GDM1 (cell line): Measurements from ENCODE around the gene JAK2.
A peak's percentile ranks its signal among the peaks of the same experiment; 100 is the strongest.
"Not testable (repeated sequence)": the region's sequence is repeated elsewhere in the genome, so short reads cannot be mapped to it uniquely, and the experiment has no call there.

Experiments used
- DNase-seq: peaks from one replicate; lab custom pipeline; 2025; lab: John Stamatoyannopoulos, UW

The JAK2 gene

DNA sequence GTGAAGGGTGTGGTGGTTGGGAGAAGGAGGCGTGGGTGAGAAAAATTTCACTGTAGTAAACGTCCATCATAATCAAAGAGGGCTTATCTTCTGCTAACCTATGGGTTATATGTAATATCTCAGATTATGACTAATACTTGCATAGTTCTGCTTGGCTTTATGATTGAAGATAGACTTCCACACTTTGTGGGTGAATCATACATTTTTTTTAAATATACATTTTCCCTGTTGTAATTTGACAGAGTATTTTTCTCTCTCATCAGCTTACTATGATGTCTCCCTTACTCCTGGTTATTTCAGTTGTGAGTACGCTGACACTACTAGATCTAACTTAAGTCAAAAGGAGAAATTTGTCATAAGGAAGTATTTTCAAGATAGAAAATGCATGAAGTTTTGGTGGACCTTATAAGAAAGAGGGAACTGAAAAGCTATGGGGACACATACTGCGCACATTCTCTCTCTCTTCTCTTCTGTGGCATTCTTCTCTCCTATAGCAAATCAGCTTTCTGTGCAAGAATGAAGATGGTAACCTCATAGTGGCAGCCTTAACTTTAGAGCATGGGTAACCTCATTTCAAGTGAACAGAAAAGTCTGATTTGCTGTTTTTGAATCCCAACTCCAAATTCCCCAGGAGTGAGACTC is 4.9 kb upstream of the JAK2 start:
- no peak for DNase-seq

DNA sequence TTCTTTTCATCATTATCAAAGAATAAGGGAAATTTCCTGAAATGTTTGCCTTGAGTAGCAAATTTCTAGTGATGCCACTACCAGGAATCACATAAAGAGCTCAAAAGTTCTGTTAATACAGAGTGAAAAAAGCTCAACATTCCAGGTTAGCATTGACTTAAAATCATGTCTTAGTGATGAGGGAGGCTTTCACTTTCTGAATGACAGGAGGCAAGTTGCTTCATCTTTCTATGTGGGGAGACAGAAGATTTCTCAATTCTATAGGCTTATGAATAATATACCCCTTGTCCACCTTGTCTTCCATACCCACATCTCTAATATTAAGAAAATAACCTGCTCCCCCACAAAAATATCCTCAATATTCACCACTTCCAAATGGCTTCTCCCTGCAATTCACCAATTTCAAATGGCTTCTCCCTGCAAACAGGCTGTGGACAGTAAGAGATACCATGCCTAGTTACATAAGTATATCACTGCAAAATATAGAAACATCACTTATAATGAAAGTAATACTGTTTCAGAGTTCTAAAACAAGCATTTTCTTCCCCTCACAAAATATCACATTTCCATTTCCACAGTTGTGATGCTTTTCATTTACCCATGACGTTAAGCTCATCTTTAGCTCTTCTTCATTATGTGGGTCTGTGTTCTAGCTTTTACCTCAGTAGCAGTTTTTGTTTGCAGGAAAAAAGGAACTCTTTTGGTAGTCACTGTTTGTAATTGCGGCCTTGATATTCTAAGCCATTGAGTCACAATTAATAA is 2.2 kb upstream of the JAK2 start:
- no peak for DNase-seq

DNA sequence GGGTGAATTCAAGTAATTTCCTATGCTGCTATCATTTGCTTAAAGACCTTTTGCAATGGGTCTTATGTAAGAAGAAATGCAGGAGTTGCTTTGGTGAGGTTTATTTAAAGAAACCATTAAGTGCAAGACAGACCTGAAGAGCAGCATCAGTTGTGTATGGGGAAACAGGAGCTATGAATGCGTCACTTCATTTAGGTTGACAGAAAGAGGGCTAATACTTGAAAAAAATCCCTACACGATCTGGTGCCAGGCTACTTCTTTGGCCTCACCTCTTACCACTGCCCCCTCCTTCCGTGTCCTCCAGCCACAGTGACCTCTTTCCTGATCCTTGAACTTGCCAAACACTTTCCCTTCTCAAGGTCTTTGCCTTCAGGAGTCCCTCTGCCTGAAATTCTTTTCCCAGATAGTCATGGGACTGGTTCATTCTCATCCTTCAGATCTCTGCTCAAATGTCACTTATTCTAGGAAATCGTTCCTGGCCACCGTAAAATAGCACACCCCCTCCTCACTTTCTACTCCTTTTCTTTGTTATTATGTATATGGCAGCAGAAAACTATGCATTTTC is 1.4 kb upstream of the JAK2 start:
- DNase-seq = no peak

DNA sequence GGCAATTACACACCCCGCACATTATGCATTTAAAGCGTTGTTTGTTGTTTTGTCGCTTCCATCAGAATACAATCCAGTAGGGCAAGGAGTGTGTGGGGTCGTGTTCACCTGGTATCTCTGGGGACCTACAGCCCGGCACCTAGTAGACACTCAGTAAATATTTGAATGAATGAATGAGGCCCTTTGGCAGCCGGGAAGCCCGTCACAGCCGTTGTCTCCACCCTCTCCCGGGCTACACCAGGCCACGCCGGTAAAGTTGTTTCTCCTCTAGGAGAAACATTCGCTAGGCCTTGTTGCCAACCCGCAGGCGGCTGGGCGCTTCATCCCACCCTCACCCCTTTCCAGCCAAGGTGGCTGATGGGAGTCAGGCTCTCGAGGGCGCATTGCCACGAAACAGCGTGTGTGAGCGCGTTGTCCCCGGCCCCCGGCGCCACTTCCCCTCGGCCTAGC is 876 bp upstream of the JAK2 start:
- no peak for DNase-seq

DNA sequence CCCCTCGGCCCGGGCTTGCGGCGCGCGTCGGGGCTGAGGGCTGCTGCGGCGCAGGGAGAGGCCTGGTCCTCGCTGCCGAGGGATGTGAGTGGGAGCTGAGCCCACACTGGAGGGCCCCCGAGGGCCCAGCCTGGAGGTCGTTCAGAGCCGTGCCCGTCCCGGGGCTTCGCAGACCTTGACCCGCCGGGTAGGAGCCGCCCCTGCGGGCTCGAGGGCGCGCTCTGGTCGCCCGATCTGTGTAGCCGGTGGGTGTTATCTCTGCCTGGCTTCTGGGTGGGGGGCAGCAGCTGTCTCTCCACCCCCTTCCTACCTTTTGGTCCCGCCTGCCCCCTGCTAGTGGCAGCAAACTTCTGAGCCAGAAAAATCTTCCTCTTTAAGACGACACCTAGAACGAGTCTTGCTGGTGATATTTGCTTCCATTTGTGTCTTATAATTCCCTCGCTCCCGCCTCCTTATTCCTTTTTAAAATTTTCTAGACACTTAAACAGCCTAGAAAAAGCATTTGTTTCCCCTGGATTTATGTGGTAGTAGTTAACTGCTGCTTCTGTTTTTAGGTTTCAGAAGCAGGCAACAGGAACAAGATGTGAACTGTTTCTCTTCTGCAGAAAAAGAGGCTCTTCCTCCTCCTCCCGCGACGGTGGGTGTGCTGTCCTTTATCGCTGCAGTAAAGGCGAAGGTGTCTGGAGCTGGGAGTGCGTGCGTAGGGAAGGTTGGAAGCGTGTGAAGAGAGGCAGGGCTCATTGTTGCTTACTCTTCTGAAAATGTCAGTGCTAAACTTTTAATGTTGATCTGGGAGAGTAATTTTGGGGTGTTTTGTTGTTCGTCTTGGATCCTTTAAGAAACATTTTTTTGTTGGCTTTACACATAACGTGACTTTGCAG is 554 bp downstream of the JAK2 start:
- no peak for DNase-seq

DNA sequence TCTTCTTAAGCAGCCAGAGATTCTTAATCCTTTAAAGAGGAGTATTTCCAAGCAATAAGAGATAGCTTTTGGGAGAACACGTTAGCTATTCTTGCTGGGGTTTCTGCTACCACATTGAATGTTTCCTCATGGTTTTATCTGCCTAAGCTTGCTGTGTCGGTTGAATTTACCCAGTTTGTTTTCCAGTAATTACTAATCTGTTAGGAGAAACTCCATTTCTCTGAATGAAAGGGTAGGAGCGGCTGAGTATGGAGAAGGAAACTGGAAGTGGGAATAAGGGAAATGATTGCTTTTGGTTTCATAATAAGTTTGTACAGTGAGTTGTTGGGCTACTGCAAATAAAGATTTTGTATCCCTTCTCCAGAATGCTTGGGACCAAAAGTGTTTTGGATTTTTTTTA is 1.2 kb downstream of the JAK2 start:
- no peak for DNase-seq

DNA sequence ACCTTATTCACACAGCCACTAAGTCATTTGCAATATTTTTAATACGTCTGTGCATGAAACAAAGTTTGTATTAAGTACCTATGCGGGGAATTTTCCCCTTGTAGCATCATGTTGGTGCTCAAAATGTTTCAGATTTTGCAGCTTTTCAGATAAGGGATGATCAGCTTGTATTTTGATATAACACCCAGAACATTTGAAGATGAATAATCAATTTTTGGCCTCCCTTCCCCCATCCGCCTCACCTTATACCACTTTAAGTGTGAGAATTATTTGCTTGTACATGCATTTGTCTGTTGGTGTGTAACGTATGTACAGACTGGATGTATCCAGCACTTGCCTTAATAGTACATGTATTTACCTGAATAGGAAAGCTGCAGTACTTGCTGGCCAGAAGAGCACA is 1.7 kb downstream of the JAK2 start:
- no peak for DNase-seq

DNA sequence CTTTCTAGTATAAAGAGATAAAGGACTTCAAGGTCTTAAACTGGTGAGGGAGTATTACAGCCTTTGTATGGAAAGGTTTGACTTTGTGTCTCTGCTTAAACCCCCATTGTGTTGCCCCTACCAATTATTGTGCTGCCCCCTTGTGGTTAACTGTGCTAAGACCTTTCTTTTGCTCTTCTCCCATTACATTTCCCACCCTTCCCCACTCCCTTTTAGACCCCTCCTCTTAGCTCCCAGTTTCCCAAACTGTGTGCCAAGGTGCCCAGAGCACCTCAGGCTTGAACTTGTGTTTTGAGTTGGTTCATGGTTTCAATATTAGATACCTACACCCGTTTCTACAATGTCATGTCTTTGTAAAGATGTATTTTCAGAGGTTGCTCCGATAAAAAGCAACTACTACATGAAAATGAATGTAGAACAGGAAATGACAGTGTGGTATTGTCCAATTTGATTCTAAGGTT is 2.9 kb downstream of the JAK2 start:
- peak; percentile 55 for DNase-seq

DNA sequence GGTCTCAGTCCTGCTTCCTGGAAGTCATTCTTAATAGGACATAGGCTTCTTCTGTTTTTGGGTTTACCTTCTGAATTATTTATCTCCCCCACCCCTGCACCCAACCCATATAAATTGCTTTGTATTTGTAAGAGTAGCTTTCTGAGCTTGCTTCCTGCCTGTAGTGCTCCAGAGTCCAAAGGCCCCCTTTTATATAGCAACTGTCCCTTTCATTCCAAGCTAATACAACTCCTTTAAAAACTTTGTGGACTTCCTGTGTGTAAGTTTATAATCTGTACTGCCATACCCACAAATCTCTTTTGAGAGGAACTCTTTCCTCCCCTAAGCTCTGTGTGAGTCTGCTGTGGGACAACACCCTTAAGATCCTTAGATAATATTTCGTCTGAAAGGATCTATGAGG is 7.8 kb downstream of the JAK2 start:
- DNase-seq = no peak

DNA sequence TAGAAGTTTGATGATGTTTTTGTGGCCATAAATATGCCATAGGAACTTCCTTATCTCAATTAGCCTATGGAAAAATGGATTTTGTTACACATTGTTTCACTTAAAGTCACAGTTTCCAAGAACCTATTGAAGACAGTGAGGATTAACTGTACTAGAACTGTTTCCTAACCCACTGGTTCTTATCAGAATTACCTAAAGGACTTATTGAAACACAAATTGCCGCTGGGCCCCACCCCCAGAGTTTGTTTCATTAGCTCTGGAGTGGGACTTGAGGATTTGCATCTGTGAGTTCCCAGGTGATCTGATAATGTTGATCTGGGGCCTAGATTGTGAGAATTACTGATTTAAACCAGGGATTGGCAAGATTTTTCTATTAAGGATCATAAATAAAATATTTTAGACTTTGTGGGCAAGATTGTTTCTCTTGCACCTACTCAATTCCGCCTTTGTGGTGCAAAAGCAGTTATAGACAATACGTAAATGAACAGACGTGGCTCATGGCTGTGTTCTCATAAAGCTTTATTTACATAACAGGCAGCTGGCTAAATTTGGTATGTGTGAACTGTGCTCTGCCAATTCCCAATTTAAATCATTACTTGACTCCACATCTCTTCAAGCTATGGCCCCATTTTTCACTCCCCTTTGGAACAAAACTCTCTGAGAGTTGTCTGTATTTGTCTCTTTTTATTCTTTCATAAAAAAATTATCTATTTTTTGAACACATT is 9.3 kb downstream of the JAK2 start:
- no peak for DNase-seq

DNA sequence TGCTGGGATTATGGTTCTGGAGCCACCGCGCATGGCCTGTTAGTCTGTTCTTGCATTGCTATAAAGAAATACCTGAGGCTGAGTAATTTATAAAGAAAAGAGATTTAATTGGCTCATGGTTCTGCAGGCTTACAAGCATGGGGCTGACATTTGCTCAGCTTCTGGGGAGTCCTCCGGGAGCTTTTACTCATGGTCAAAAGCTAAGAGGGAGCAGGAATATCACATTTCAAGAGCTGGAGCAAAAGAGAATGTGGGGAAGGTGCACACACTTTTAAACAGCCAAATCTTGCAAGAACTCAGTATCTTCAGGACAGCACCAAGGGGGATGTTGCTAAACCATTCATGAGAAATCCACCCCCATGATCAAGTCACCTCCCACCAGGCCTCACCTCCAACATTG is 12.1 kb downstream of the JAK2 start:
- no peak for DNase-seq

DNA sequence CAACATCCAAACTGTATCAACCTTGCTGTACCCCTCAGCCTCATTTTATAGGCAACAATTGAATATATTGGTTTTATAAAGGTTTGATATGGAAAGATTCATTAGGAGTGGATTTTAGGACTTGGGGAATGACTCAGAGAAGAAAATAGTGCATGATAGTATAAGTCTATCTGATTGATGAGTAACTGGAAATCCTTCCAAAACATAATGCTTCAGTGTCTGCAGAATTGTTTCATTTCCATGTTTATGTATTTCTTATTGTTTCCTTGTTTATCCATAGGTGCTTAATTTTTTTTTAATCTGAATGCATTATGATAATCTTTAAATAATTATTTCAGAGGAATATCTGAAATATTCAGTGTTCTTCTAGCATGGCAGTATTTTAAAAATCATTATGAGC is 12.6 kb downstream of the JAK2 start:
- DNase-seq = no peak

DNA sequence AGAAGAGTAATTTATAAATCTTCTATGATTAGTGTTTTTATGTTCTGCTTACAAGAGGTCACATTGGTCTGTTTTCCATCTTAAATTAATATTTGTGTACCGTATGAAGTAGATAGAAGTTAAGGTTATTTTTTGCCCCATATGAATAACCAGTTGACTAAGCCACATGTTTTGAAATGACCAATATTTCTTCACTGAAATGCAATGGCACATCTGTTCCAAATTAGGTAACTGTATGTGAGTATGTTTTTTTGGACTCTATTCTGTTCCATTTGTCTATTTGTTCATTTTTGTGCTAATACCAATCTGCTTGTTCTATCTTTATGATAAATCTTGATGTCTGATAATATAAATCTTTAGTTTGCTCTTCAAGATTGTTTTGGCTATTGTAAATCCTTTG is 17.7 kb downstream of the JAK2 start:
- no peak for DNase-seq

DNA sequence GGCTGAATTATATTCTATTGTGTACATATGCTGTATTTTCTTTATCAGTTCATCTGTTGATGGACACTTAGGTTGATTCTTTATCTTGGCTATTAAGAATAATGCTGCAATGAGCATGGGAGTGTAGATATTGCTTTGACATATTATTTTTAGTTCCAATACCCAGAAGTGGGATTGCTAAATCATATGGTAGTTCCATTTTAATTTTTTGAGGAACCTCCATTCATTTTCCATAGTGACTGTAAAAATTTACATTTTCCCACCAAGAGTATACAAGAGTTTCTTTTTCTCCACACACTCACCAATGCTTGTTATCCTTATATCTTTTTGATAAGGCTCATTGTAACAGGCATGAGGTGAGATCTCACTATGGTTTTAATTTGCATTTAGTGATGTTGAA is 19.4 kb downstream of the JAK2 start:
- DNase-seq = no peak

DNA sequence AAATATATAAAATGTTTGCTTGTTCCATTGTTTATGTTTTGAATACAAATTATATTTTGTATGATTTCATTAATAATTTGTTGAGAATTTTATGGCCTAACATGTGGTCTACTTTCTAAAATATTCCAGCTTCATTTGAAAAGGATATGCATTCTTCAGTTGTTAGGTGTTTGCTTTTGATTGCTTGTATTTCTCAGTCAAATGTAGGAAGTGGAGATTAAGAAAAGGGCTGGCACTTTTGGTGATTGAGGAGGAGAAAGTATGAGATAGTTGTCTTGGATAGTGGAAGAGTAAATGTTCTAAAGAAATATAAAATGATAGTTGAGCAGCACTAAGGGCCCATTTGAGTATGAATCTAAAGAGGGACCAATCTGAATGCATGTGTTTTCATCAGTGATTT is 23.1 kb downstream of the JAK2 start:
- DNase-seq = no peak

DNA sequence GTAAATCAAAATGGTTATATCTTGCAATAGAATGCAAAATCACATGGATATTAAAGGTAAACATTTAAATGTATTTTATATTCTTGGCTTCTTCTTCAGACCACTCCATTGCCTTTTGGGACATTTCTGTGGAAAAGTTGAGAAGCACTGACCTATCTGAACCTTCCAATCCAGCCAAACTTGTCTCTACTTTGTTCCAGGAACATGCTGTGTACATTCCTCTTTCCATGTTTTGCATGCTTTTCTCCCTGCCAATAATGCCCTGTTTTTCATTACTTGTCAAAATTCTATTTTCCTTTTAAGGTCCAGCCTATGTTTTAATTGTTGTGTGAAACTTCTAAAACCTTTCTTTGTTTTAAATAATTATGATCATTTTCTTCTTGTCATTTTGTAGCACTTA is 28.3 kb downstream of the JAK2 start:
- DNase-seq = no peak

DNA sequence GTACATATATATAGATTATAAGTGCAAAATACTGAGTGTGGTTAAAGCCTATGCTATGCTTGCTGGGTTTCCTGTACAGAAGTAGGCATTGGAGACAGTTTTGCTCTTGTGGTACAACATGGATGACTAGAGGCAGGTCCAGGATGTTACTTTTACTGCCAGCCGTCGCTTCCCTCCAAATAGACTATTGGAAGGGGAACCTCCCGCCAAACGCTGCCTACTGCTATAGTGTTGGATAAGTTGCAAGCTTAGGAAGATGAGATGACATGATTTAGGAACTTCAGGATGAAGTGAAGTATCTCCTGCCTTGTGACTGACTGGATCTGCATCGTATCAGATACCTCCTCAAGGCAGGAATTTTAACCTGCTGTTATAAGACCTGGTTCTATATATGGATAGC is 30.9 kb downstream of the JAK2 start:
- DNase-seq = no peak

DNA sequence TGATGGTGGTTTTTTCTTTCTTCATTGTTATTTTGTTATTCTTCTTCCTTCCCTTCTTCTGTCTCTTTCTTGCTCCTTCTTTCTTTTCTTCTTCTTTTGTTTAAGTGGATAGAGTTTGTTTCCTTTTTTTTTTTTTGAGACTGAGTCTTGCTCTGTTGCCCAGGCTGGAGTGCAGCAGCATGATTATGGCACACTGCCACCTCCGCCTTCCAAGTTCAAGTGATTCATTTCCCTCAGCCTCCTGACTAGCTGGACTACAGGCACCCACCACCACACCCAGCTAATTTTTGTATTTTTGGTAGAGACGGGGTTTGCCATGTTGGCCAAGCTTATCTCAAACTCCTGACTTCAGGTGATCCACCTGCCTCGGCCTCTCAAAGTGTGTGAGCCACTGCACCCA is 40.3 kb downstream of the JAK2 start:
- DNase-seq = no peak

DNA sequence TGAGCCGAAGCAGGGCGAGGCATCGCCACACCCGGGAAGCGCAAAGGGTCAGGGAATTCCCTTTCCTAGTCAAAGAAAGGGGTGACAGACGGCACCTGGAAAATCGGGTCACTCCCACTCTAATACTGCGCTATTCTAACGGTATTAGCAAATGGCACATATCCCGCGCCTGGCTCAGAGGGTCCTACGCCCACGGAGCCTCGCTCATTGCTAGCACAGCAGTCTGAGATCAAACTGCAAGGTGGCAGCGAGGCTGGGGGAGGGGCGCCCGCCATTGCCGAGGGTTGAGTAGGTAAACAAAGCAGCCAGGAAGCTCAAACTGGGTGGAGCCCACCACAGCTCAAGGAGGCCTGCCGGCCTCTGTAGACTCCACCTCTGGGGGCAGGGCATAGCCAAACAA is 46.9 kb downstream of the JAK2 start:
- DNase-seq = not testable (repeated sequence)

DNA sequence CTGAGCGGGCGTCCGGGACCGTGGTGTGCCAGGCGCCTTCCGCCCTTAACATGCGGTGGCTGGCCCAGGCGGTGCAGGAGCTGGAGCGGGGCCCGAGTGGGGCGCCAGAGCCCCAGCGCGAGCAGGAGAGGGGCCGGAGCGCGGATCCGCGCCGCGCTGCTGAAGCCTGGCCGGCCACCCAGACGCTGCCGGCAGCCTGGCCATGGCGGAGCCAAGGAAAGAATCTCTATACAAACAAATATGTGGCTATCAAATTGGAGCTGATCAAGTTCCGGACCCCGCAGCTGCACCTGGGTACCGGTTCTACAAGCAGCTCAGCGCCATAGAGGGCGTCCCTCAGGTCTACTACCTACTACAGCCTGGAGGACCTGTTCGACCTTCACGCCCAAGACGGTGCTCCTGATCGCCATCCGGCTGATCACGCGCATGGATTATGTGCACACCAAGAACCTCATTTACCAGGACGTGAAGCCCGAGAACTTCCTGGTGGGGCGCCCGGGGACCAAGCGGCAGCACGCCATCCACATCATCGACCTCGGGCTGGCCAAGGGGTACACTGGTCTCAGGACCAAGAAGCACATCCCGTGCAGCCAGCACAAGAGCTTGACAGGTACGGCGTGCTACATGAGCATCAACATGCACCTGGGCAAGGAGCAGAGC is 55.8 kb downstream of the JAK2 start:
- DNase-seq = no peak

DNA sequence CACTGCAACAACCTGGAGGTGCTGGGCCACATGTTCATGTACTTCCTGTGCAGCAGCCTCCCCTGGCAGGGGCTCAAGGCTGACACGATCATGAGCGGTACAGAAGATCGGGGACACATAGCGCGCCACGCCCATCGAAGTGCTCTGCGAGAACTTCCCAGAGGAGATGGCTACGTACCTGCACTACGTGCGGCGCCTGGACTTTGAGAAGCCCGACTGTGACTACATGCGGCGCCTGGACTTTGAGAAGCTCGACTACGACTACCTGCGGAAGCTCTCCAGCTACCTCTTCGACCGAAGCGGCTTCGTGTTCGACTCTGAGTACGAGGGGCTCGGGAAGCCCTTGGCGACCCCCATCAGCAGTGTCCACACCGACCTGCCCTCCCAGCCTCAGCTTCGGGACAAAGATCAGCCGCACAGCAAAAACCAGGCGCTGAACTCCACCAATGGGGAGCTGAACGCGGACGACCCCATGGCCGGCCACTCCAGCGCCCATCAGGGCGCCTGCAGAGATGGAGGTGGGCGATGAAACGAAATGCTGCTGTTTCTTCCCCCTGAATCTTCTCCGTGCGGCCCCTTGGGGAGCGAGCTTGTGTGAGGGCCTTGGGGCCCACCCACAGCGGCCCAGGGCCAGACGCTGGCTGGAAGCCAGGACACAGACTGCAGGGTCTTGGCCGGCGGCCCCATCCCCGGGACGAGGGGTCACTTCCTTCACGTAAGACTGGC is 56.5 kb downstream of the JAK2 start:
- DNase-seq = no peak
